Upper lobe of right lung (tissue), 1 donor: ENCODE results near the gene SEMA6A. TPM values are rescaled to one million over a fixed set of nuclear protein-coding genes. Genes with fewer than 3 reads are reported as not detected.

Experiments
- ATAC-seq: fragments of 200-7000 bp; cut with Tn5 transposase; one replicate; pipeline ENCODE4 v1.9.1; 2020; ENCODE audit warnings: mild to moderate bottlenecking, moderate library complexity
- DNase-seq: peaks from one replicate; pipeline ENCODE4 v3.0.0-alpha.2; 2020
- H3K27ac ChIP-seq: fragments of 200-600 bp; one replicate; pipeline ENCODE4 v1.8.0; 2022
- H3K27me3 ChIP-seq: fragments of 200-600 bp; one replicate; pipeline ENCODE4 v1.8.0; 2022; ENCODE audit warnings: mild to moderate bottlenecking
- H3K36me3 ChIP-seq: fragments of 200-600 bp; one replicate; pipeline ENCODE4 v1.8.0; 2022
- H3K4me1 ChIP-seq: fragments of 200-600 bp; one replicate; pipeline ENCODE4 v1.8.0; 2022
- H3K4me3 ChIP-seq: fragments of 200-600 bp; one replicate; pipeline ENCODE4 v1.8.0; 2022; ENCODE audit warnings: mild to moderate bottlenecking
- H3K9me3 ChIP-seq: fragments of 200-600 bp; one replicate; pipeline ENCODE4 v1.8.0; 2022
- intact Hi-C: fragments of 100-400 bp; cut with DNase I; formaldehyde crosslinking; loops from one replicate; pipeline ENCODE4 v1.11.0; 2022
- total RNA-seq: library from RNA; stranded (reverse); fragmentation: NEBNext Ultra II Directional; extraction: Animal tissue kit (Norgen Biotek cat#: 25700); gene quantifications from one replicate; pipeline ENCODE4 v1.2.1, GENCODE V29; 2021
- TF ChIP-seq, protein P1 (sequence below): fragments of 200-600 bp; IDR thresholded peaks from one replicate; pipeline ENCODE4 v1.8.0; 2022; ENCODE audit warnings: antibody characterized with exemption
- donor health status: DM: no; HTN: yes; CAD: no; lungs with severe emphysema.

The SEMA6A gene
- total RNA-seq, 1 donor from 2014 or later: 33.3 TPM

DNA sequence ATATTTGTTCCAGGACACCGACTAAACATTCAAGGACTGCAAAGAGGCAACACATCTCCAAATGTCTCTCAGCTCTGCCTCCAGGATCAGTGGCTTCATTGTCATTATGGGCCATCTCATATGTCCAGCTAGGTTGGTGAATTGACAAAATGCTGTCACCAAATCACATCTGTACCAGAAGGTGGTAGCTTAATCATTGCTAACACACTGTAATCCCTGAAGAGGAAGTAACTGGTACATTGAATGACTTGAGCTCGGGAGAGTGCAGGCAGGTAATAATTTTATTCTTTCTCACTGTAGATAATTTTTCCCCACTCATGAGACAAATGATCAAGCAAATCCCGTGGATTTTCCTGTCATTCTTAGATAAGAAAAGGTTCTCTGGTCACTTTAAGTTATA lies 169.8 kb downstream of the SEMA6A start:
- TF ChIP-seq, protein P1, sequence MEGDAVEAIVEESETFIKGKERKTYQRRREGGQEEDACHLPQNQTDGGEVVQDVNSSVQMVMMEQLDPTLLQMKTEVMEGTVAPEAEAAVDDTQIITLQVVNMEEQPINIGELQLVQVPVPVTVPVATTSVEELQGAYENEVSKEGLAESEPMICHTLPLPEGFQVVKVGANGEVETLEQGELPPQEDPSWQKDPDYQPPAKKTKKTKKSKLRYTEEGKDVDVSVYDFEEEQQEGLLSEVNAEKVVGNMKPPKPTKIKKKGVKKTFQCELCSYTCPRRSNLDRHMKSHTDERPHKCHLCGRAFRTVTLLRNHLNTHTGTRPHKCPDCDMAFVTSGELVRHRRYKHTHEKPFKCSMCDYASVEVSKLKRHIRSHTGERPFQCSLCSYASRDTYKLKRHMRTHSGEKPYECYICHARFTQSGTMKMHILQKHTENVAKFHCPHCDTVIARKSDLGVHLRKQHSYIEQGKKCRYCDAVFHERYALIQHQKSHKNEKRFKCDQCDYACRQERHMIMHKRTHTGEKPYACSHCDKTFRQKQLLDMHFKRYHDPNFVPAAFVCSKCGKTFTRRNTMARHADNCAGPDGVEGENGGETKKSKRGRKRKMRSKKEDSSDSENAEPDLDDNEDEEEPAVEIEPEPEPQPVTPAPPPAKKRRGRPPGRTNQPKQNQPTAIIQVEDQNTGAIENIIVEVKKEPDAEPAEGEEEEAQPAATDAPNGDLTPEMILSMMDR: no peak
- Histone ChIP-seq H3K27ac (no peak overlapping the region), H3K36me3 (no peaks in the 10 kb centered on the region), H3K27me3 (no peaks in the 10 kb centered on the region), H3K9me3 (no peaks in the 10 kb centered on the region), H3K4me1 (no peaks in the 10 kb centered on the region), H3K4me3 (no peak overlapping the region)
- intact Hi-C loops: no loop called here
- DNase-seq: no peak
- no peak for ATAC-seq

DNA sequence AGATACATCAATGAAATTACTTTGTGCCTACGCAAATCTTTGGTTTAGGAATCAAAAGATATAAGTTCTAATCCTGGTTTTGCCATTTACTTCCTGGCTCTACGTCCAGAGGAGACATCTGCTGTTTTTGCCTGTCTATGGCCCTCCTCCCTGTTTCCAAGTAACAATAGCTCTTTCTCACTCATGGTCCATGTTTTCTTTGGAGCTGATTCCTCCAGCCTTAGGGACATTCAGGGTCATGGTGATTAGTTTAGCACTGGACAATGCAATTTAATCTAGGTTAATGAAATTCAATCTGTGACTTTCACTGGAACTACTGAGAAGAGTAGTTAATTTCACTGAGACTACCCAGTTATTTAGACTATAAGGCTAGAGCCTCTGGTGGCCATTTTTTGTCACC lies 170.6 kb downstream of the SEMA6A start:
- no peak overlapping the region for H3K27ac ChIP-seq
- no peaks in the 10 kb centered on the region for H3K36me3 ChIP-seq
- TF ChIP-seq, protein P1: no peak
- intact Hi-C loops: no loop called here
- no peaks in the 10 kb centered on the region for H3K9me3 ChIP-seq
- no peak overlapping the region for H3K4me3 ChIP-seq
- no peak for ATAC-seq
- H3K27me3 ChIP-seq: no peaks in the 10 kb centered on the region
- DNase-seq: no peak
- no peaks in the 10 kb centered on the region for H3K4me1 ChIP-seq

DNA sequence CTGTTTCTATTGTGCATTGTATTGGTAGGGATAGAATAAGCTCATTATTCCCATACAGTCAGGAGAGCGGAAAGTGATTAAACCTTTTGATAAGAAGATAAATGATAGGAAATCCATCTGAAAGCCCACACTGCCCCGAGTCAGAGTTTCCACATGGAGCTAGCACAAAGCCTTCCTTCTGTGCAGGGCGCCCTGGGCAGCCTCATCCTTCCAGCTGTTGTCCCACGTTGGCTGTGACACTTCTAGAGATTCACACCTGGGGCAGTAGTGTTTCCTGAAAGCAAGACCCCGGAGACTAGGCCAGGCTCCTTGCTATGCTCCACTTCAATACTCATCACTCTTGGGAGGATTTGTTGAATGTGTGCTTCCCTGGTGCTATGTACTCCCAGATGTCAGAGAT lies 172.4 kb downstream of the SEMA6A start:
- intact Hi-C loops: no loop called here

DNA sequence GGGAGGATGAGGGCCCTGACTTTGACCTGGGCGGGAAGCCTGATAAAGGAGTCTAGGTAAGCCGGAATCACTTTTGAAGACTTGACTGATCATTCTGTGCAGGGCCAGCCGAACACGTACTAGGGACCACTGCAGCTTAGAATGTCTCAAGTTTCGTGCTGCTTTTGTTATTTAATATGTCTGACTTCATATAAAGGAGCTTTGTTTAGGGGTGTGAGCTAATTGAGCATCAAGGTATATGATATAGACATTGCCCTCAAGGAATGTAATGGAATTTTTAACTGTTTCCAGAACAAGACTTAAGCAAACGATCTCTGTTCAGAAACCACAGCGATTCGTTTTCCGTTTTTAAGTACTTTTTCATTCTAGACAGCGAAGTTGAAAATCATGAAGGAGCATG lies 173.0 kb downstream of the SEMA6A start:
- Histone ChIP-seq H3K27me3 (no peaks in the 10 kb centered on the region), H3K9me3 (no peaks in the 10 kb centered on the region), H3K4me1 (no peaks in the 10 kb centered on the region), H3K27ac (no peak overlapping the region), H3K36me3 (no peaks in the 10 kb centered on the region), H3K4me3 (no peak overlapping the region)
- DNase-seq (no peak), ATAC-seq (no peak)
- TF ChIP-seq, protein P1: no peak
- intact Hi-C loops: no loop called here

More for the DNA sequence above, 172.4 kb downstream of the SEMA6A start:
- Histone ChIP-seq H3K27ac (no peak overlapping the region), H3K27me3 (no peaks in the 10 kb centered on the region), H3K9me3 (no peaks in the 10 kb centered on the region), H3K36me3 (no peaks in the 10 kb centered on the region), H3K4me1 (no peaks in the 10 kb centered on the region), H3K4me3 (no peak overlapping the region)
- TF ChIP-seq, protein P1: no peak
- no peak for DNase-seq
- ATAC-seq: no peak

DNA sequence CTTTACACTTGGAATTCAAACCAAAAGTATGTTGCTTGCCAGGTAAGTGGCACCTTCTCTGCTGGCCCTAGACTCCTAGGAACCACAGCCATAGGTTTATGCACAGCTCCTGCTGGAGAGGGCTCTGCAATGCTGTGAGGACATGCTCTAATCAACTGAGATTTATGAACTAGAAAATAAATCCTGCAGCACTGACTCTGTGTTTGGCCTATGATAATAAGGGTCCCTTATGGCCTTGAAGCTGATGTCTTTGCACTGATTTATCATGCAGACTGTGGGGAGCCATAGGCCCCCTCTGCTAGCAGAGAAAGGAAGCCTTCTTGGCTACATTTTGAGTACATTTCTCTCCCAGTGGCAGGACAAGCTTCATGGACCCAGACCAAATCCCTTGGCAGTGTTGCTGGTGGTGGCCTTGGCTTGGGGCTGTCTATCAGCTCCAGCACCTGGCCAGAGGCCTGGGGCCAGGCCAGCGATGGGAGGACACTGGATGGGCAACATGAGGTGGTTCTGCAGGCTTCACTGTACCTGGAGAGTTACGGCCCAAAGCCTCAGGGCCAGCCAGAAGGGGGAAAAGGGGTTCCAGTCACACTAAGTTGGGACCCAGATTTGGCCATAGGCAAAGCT lies 178.0 kb downstream of the SEMA6A start:
- peak overlapping the region; percentile 55 for H3K27ac ChIP-seq
- ATAC-seq (no peak), DNase-seq (no peak)
- no peaks in the 10 kb centered on the region for H3K9me3 ChIP-seq
- H3K4me1 ChIP-seq: peaks cover 5% of the 10 kb centered on the region
- TF ChIP-seq, protein P1: no peak
- H3K27me3 ChIP-seq: no peaks in the 10 kb centered on the region
- no peak overlapping the region for H3K4me3 ChIP-seq
- intact Hi-C loops: no loop called here
- H3K36me3 ChIP-seq: no peaks in the 10 kb centered on the region
